ENCODE results near the gene GASK1A.

Gene GASK1A

GRCh38 chr3:43034200-43034599 is 55.1 kb downstream of the GASK1A start:
- no peak for TF ChIP-seq CTCF (IDR thresholded peaks at IDR 0.05)
- H3K4me1 Mint-ChIP-seq, result peaks cover 5% of the 10 kb centered on the region
- no peaks in the 10 kb centered on the region for H3K9me3 Mint-ChIP-seq
- no peak overlapping the region for H3K4me3 Mint-ChIP-seq
- no peaks in the 10 kb centered on the region for H3K36me3 Mint-ChIP-seq (ENCODE audit: low read depth)
- H3K27ac Mint-ChIP-seq, result no peak overlapping the region
- no peak for DNase-seq
- peaks cover 13% of the 10 kb centered on the region for H3K27me3 Mint-ChIP-seq (ENCODE audit: low read depth, poor library complexity)

- Mint-ChIP-seq H3K27me3 (ENCODE audit: low read depth, poor library complexity) (peaks cover 9% of the 10 kb centered on the region), H3K4me3 (no peak overlapping the region), H3K27ac (no peak overlapping the region), H3K36me3 (ENCODE audit: low read depth) (no peaks in the 10 kb centered on the region), H3K4me1 (peaks cover 5% of the 10 kb centered on the region), H3K9me3 (no peaks in the 10 kb centered on the region)
- TF ChIP-seq CTCF (IDR thresholded peaks at IDR 0.05), result no peak
- no peak for DNase-seq
Observed at GRCh38 chr3:43034911-43035310, 55.8 kb downstream of the GASK1A start.

GRCh38 chr3:43035801-43036365 is 56.8 kb downstream of the GASK1A start:
- TF ChIP-seq CTCF (IDR thresholded peaks at IDR 0.05), result no peak
- DNase-seq, result no peak
- peaks cover 9% of the 10 kb centered on the region for H3K27me3 Mint-ChIP-seq (ENCODE audit: low read depth, poor library complexity)
- peaks cover 5% of the 10 kb centered on the region for H3K4me1 Mint-ChIP-seq
- H3K27ac Mint-ChIP-seq, result no peak overlapping the region
- no peaks in the 10 kb centered on the region for H3K9me3 Mint-ChIP-seq
- no peak overlapping the region for H3K4me3 Mint-ChIP-seq
- H3K36me3 Mint-ChIP-seq (ENCODE audit: low read depth), result no peaks in the 10 kb centered on the region

GRCh38 chr3:43036621-43037423 is 57.7 kb downstream of the GASK1A start:
- peaks cover 5% of the 10 kb centered on the region for H3K9me3 Mint-ChIP-seq
- H3K36me3 Mint-ChIP-seq (ENCODE audit: low read depth), result no peaks in the 10 kb centered on the region
- peaks cover 5% of the 10 kb centered on the region for H3K27me3 Mint-ChIP-seq (ENCODE audit: low read depth, poor library complexity)
- no peak overlapping the region for H3K4me3 Mint-ChIP-seq
- TF ChIP-seq CTCF (IDR thresholded peaks at IDR 0.05), result no peak
- no peak for DNase-seq
- H3K27ac Mint-ChIP-seq, result no peak overlapping the region
- H3K4me1 Mint-ChIP-seq, result peaks cover 5% of the 10 kb centered on the region

- H3K27ac Mint-ChIP-seq, result no peak overlapping the region
- DNase-seq, result no peak
- H3K9me3 Mint-ChIP-seq, result peaks cover 5% of the 10 kb centered on the region
- peaks cover 5% of the 10 kb centered on the region for H3K4me1 Mint-ChIP-seq
- no peak for TF ChIP-seq CTCF (IDR thresholded peaks at IDR 0.05)
- H3K4me3 Mint-ChIP-seq, result no peak overlapping the region
- H3K27me3 Mint-ChIP-seq (ENCODE audit: low read depth, poor library complexity), result peaks cover 4% of the 10 kb centered on the region
- H3K36me3 Mint-ChIP-seq (ENCODE audit: low read depth), result no peaks in the 10 kb centered on the region
Observed at GRCh38 chr3:43038010-43038409, 58.9 kb downstream of the GASK1A start.

GRCh38 chr3:43041517-43041916 is 62.4 kb downstream of the GASK1A start:
- H3K27me3 Mint-ChIP-seq (ENCODE audit: low read depth, poor library complexity), result peaks cover 9% of the 10 kb centered on the region
- H3K4me3 Mint-ChIP-seq, result no peak overlapping the region
- no peak overlapping the region for H3K27ac Mint-ChIP-seq
- no peaks in the 10 kb centered on the region for H3K4me1 Mint-ChIP-seq
- TF ChIP-seq CTCF (IDR thresholded peaks at IDR 0.05), result no peak
- no peak for DNase-seq
- H3K36me3 Mint-ChIP-seq (ENCODE audit: low read depth), result no peaks in the 10 kb centered on the region
- H3K9me3 Mint-ChIP-seq, result peaks cover 37% of the 10 kb centered on the region

Measured in nephron progenitor cell (in vitro differentiated cells).